ENCODE data around the gene SMIM45.

Gene SMIM45

DNA sequence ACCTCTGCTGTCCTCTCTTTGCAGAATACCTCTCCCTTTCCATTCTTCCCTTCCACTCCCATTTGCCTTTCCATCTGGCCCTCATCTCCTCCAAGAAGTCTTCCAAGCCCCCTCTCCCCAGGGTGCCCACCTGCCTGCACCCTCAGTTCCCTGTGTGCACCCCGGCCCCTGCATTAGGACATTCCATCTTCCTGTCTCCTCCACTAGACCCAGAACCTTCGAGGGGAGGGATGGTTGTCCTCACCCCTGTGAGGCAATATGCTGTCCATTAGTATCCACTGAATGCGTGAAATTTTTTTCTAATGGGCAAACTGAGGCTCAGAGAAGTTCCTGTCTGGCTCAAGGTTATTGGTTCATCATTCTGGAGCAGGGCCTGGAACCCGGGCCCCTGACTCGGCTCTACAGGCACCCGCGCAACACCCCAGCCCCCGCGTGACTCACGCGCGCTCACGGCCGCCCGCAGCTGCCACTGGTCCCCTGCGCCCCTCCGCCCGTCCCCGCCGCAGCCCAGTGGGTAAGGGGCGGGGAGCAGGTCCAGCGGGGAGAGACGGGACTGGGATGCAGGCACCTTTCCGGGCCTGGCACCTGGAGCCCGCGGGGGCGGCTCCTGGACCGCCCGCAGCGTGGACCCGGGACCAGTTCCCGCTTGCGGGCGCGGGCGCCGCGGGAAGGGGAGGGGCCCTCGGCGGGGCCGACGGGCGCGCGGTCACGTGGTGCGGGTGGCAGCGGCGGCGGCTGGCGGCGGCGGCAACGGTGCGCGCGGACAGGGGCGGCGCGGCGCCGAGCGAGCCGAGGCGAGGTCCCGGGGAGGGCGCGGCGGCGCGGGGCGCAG, 24.3 kb downstream of the SMIM45 start:
- TF ChIP-seq, protein P1, sequence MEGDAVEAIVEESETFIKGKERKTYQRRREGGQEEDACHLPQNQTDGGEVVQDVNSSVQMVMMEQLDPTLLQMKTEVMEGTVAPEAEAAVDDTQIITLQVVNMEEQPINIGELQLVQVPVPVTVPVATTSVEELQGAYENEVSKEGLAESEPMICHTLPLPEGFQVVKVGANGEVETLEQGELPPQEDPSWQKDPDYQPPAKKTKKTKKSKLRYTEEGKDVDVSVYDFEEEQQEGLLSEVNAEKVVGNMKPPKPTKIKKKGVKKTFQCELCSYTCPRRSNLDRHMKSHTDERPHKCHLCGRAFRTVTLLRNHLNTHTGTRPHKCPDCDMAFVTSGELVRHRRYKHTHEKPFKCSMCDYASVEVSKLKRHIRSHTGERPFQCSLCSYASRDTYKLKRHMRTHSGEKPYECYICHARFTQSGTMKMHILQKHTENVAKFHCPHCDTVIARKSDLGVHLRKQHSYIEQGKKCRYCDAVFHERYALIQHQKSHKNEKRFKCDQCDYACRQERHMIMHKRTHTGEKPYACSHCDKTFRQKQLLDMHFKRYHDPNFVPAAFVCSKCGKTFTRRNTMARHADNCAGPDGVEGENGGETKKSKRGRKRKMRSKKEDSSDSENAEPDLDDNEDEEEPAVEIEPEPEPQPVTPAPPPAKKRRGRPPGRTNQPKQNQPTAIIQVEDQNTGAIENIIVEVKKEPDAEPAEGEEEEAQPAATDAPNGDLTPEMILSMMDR (IDR thresholded peaks at IDR 0.05): no peak
- Histone ChIP-seq H3K9me3 (no peaks in the 10 kb centered on the region), H3K4me1 (ENCODE audit: low read depth) (peaks cover 9% of the 10 kb centered on the region), H3K4me3 (no peak overlapping the region), H3K36me3 (ENCODE audit: low read depth) (no peaks in the 10 kb centered on the region)
- intact Hi-C loops (cut with DNase I, micrococcal nuclease): no loop called here
- ATAC-seq (peak; percentile 73), DNase-seq (peak in 2 of 3 donors; percentile 41 to 64)

DNA sequence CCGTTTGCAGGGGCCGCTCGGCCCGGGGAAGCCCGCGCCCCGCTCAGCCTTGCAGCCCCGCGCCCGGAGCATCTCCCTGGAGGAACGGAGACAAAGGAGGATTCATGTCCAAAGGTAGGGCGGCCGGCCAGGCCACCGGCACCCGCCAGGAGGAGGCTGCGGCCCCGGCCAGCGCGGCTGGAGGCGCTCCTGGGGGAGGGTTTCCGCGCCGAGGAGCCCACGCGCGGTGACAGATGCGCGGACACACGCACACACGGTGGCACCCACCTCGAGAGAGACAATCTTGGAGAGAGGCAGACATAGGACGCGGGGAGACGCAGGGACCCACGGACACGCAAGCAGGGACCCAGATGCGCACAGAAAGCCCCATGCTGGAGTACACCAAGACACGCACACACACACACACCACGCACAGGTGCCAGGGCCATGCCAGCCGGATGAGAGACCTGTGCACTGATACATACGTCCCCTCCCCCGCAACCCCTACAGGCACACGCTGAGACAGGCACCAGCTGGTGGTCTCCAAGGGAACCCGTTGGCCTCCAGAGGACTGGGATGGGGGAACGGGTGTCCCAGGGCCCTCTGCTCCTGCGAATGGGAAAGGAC, 25.1 kb downstream of the SMIM45 start:
- Histone ChIP-seq H3K36me3 (ENCODE audit: low read depth) (no peaks in the 10 kb centered on the region), H3K9me3 (no peaks in the 10 kb centered on the region), H3K4me3 (no peak overlapping the region), H3K4me1 (ENCODE audit: low read depth) (peaks cover 9% of the 10 kb centered on the region)
- DNase-seq: no peak
- intact Hi-C loops (cut with DNase I, micrococcal nuclease): no loop called here
- ATAC-seq: peak; percentile 15
- TF ChIP-seq, protein P1 (IDR thresholded peaks at IDR 0.05): no peak

DNA sequence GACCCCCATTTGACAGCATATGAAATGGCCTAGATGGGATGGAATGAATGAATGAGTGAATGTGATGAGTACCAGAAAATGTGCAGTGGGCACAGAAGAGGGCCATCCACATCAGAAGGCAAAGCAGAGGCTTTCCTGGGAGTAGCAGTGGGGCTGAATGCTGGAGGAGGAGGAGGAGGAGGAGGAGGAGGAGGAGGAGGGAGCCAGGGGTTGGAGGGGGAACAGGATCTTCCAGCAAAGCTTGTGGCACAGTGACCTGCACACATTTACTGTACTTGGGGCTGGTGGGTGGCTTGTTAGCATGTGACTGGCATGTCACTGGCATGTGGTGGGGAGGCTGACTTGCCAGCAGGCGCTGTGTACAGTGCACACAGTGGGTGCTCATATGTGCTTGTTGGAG, 26.8 kb downstream of the SMIM45 start:
- intact Hi-C loops (cut with DNase I, micrococcal nuclease): no loop called here
- DNase-seq: no peak
- Histone ChIP-seq H3K4me3 (no peak overlapping the region), H3K9me3 (no peaks in the 10 kb centered on the region), H3K36me3 (ENCODE audit: low read depth) (no peaks in the 10 kb centered on the region), H3K4me1 (ENCODE audit: low read depth) (peaks cover 9% of the 10 kb centered on the region)
- TF ChIP-seq, protein P1 (IDR thresholded peaks at IDR 0.05): no peak
- no peak for ATAC-seq

DNA sequence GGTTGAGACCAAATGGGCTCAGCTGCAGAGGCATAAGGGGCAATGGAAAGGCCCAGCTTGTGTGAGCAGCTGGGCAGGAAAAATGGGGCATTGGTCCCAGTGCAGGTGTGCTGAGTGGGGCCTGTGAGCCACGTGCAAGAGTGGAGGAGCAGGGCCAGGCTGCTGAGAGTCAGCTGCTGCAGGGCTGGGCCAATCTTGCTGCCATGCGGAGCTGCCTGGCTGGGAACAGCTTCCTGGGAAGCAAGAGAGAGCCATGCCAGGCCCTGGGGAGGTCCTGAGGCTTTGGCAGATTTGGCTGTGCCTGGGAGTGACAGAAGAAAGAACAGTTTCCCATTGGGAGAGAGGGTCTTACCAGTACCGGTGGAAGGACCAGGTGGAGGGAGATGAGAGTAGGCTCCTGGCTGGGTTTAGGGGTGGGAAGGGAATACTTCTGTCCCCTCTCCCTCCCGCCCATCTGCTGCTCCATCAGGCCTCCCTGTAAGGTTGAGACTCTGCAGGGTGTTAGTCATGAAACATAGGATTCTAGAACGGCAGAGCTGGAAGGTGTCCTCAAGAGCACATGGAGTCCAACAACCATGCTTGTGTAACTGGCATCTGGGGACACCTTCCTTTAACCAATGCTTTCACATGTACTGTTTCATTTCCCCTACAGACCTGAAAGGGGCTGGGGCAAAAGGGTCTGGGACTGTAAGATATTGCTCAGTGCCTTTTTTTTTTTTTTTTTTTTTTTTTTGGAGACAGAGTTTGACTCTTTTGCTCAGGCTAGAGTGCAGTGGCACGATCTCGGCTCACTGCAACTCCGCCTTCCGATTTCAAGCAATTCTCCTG, 27.7 kb downstream of the SMIM45 start:
- intact Hi-C loops (cut with DNase I, micrococcal nuclease): no loop called here
- no peaks in the 10 kb centered on the region for H3K36me3 ChIP-seq (ENCODE audit: low read depth)
- no peak for DNase-seq

DNA sequence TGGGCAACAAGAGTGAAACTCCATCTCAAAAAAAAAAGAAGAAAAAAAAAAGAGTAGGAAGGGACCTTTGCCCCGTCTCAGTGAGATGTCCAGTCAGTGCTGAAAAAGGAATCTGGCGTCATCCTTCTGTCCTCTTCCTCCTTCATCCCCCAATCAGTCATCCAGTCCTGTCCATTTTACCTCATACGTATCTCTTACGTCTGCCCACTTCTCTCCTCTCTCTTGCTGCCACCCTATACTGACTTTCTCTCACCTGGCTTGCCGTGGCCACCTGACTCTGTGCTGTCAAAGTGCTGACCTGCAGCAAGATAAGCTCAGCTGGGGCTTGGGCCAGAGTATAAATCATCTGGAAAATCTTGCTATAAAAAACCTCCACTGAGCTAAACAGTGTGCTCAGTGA, 30.9 kb downstream of the SMIM45 start:
- no peaks in the 10 kb centered on the region for H3K36me3 ChIP-seq (ENCODE audit: low read depth)
- intact Hi-C loops (cut with DNase I, micrococcal nuclease): no loop called here

More for the DNA sequence above, 27.7 kb downstream of the SMIM45 start:
- TF ChIP-seq, protein P1 (IDR thresholded peaks at IDR 0.05): no peak
- no peaks in the 10 kb centered on the region for H3K9me3 ChIP-seq
- no peak overlapping the region for H3K4me3 ChIP-seq
- H3K4me1 ChIP-seq (ENCODE audit: low read depth): peaks cover 9% of the 10 kb centered on the region
- no peak for ATAC-seq

More for the DNA sequence above, 30.9 kb downstream of the SMIM45 start:
- TF ChIP-seq, protein P1 (IDR thresholded peaks at IDR 0.05): no peak
- no peaks in the 10 kb centered on the region for H3K9me3 ChIP-seq
- no peak overlapping the region for H3K4me3 ChIP-seq
- DNase-seq (no peak), ATAC-seq (no peak)
- H3K4me1 ChIP-seq (ENCODE audit: low read depth): no peaks in the 10 kb centered on the region
